SKM-1 treated with dmso at 0.1 percent for 144 hours (cell line): ENCODE data around the gene NDE1.

ENCODE experiments used
- DNase-seq: peaks from one replicate; lab custom pipeline; 2025; ENCODE audit not compliant: unreplicated experiment; lab: John Stamatoyannopoulos, UW

The NDE1 gene

DNA sequence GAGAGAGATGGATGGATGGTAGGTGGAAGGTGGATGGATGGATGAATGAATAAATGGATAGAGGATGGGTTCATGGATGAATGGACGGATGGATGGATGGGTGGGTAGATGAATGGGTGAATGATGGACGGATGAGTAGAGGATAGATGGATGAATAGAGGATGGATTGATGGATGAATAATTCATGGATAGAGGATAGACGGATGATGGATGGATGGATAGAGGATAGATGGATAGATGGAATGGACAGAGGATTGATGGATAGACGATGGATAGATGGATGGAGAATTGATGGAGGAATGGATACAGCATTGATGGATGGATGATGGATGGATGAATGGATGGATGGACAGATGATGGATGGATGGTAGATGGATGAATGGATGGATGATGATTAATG, 115.1 kb downstream of the NDE1 start:
- DNase-seq, result no peak

DNA sequence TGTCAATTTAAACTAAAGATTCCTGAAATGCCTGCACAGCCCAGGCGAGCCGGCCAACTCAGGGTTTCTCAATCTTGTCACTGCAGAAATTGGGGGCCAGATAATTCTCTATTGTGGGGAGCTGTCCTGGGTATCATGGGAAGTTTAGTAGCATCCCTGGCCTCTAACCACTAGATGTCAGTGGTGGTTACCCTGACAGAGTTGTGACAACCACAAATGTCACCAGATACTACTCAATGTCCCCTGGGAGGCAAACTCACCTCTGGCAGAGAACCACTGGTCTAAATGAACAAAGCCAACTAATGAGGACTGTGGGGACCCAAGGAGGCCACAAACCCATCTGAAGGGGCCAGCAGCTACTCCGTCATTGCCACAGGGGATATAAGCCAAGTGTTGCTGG, 115.8 kb downstream of the NDE1 start:
- peak; percentile 38 for DNase-seq

DNA sequence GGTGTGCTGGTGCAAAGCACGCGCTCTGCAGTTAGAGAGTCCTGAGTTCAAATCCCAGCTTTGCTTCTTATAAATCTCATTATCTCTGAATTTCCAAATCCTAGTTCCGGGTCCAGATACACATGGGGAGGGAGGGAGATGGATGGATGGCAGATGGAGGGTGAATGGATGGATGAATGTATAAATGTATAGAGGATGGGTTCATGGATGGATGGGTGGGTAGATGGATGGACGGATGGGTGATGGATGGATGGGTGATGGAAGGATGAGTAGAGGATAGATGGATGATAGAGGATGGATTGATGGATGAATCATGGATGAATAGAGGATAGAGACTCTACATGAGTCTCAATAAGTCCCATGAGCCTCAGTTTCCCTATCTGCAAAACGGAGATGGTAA, 116.9 kb downstream of the NDE1 start:
- no peak for DNase-seq

- no peak for DNase-seq
Observed at GRCh38 chr16:15768201-15768600, 118.2 kb downstream of the NDE1 start.

DNA sequence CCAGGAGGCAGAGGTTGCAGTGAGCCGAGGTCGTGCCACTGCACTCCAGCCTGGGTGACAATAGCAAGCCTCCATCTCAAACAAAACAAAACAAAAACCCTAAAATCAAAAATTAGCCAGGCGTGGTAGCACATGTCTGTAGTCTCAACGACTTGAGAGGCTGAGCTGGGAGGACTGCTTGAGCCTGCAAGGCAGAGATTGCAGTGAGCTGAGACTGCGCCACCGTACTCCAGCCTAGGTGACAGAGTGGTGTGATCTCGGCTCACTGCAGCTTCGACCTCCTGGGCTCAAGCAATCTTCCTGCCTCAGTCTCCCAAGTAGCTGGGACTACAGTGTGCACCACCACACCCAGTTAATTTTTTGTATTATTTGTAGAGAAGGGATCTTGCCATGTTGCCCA, 119.2 kb downstream of the NDE1 start:
- no peak for DNase-seq

DNA sequence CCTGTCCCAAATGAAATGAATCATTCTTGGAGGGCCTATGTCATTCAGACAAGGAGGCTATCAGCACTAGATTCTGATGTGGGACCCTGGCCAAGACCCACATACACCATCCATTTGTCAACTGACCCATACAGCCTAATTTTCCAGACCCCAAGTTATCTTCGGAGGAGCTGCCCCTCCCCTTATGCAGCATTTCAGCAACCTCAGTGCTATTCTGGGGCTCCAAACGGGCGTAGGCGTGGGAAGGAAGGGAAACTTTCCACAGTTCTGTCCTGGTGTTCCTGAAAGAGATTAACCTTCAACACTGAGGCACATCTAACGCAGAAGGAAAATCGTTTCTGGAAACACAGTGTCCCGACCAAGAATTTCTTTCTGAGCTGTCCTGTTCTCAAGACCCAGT, 120.1 kb downstream of the NDE1 start:
- DNase-seq, result no peak

DNA sequence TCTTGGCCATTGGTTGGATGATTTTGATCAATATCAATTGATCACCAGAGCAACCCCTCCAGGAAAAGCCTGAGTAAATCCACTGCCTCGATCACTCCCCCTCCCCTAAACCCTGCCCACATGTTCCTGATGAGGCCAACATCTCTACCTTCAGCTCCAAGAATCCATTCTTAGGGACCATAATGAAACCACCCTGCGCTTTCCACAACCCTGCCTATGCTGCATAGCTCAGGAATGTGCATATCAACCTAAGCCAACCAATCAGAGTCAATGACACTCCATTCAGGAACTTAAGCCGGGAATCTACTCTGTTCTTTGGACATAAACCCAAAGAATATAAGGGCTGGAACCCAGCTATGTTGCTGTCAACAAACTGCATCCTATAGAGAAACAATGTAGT, 120.5 kb downstream of the NDE1 start:
- DNase-seq, result no peak

DNA sequence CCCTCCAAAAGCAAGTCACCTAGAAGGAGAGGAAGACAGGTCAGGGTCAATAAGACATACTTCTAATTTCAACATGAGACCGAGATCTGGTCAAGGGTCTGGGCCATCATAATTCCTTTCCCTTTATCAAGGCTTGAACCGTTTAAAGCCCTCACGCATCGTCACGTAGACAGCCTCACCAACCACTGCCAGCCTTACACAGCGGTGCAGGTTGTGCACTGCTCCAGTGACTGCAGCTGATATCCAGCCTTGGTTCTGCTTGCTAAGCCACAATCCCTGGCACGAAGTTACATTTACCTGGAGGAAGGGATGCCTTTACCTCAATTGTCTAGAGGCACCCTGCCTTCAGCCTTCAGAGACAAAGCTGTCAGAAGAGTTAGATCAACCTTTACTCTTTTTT, 121.6 kb downstream of the NDE1 start:
- no peak for DNase-seq

GRCh38 chr16:15772579-15773293, 122.7 kb downstream of the NDE1 start:
- no peak for DNase-seq

DNA sequence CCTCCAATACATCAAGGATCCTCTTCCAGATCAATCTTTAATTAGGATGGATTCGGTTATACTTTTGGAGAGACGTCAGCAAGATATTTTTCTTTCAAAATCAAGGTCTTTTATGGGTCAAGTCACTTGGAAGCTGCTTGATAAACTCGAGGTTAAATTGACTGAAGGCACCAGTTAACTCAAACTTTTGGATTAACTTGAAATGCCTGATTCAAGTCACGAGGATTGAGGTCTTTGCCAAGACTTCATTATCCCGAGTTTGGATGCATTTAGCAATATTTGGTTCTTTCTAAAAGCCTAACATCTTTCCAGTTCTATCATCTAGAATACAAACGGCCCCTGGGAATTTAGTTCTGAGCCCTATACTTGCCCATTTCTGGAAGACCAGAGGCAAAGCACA, 123.9 kb downstream of the NDE1 start:
- no peak for DNase-seq

DNA sequence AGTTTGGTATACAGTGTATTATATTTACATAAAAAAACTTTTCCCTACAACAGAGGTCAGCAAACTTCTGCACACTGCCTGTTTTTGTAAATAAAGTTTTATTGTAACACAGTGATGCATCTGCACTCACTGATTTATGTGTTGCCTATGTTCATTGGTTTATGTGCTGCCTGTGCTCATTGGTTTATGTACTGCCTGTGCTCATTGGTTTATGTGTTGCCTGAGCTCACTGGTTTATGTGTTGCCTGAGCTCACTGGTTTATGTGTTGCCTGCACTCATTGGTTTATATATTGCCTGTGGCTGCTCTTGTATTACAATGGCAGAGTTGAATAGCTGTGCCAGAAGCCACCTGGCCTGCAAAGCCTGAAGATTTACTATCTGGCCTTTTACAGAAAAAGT, 125.2 kb downstream of the NDE1 start:
- DNase-seq, result no peak

- DNase-seq, result no peak
Observed at GRCh38 chr16:15775663-15776304, 125.7 kb downstream of the NDE1 start.
